ENCODE results near the gene CYP2W1.

DNA sequence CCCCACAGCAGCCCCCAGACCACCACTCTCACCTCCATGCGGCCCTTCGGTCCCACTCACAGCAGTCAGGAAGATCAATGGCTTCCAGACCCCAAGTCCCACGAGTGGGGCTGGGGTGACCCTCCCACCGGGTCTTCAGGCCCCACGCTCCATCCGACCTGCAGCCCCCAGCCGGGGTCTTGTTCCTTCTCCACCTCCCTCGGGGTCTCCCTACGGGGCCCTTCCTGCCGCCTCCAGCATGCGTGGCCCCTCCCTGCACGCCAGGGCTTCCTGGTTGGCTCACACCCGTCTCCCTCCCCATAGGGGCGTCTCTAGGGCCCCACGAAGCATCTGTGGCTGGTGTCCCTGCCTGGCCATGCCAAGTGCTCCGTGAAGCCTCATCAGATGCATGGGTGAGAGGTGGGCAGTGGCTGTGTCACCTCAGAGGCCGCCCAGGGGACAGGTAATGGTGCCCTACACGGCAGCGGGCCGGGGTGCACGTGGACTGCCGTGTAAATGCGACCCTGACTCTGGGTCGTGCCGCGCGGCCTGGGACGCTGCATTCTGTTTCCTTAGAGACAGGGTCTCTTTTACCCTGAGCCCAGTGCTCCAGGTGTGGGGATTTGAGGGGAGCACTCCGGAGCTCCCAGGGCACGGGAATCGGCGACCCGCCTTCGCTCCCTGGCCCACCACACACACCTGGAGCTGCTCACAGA is 48.4 kb upstream of the CYP2W1 start:
- TF ChIP-seq, protein P1, sequence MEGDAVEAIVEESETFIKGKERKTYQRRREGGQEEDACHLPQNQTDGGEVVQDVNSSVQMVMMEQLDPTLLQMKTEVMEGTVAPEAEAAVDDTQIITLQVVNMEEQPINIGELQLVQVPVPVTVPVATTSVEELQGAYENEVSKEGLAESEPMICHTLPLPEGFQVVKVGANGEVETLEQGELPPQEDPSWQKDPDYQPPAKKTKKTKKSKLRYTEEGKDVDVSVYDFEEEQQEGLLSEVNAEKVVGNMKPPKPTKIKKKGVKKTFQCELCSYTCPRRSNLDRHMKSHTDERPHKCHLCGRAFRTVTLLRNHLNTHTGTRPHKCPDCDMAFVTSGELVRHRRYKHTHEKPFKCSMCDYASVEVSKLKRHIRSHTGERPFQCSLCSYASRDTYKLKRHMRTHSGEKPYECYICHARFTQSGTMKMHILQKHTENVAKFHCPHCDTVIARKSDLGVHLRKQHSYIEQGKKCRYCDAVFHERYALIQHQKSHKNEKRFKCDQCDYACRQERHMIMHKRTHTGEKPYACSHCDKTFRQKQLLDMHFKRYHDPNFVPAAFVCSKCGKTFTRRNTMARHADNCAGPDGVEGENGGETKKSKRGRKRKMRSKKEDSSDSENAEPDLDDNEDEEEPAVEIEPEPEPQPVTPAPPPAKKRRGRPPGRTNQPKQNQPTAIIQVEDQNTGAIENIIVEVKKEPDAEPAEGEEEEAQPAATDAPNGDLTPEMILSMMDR (IDR thresholded peaks at IDR 0.05; ENCODE audit: low read depth, low read length), result no peak
- no peak for TF ChIP-seq MAX (IDR thresholded peaks at IDR 0.05; ENCODE audit: low read depth, low read length)
